SW 1271 (cell line): Measurements from ENCODE around the gene HECTD4.
"Not testable (repeated sequence)": the region's sequence is repeated elsewhere in the genome, so short reads cannot be mapped to it uniquely, and the experiment has no call there.

ENCODE experiments used
- DNase-seq, 2 experiments: peaks; one replicate each; lab custom pipeline; 2025; lab: John Stamatoyannopoulos, UW

HECTD4 gene, protein sequence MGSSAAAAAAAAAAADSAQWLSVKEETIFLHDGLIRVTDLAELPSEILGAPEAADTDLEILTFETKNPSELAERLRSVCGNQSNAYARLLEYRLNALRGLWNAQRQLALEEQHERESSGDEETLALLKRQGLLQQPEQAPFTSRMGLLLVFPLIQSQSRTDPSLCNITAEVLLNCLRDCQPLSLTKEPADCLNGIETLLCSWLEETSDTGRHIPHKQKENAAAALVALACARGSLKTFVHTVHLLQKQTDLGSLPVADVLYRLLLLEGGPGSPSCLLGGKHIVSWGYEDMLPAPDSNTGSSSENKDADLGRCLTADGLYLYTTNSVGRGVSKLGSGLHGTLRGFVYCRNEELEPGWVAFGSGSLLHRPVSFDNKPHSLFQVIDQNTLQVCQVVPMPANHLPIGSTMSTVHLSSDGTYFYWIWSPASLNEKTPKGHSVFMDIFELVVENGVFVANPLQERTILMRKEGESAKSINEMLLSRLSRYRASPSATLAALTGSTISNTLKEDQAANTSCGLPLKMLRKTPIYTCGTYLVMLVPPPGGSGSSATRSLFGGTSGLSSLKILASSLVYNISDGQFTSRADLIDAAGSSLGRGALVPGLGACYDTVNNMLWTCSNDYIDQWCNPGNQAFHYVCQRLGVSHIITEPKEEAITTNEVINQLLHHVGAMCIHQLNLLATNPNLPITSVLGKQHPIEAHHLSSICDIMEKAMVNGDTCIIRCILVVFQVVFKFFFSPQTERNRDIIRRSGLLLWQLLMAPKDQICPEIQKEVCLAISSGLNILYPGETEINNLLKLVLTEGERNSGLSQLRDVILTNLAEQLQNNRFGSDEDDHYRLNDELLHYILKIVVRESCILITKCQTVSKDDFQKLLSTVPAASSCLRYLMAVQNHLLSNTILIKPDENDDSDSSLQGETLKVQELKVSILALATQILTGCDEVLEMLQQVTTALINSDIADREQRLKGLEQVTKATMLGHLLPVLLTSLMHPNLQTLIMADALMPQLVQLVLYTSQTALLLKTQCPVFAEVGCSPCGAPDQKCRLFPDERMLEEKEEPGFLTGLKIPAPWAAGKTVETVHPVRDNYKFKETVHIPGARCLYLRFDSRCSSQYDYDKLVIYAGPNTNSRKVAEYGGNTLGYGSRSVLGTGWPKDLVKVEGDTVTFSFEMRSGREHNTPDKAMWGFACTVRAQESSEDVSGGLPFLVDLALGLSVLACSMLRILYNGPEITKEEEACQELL (N-terminal part only)

DNA sequence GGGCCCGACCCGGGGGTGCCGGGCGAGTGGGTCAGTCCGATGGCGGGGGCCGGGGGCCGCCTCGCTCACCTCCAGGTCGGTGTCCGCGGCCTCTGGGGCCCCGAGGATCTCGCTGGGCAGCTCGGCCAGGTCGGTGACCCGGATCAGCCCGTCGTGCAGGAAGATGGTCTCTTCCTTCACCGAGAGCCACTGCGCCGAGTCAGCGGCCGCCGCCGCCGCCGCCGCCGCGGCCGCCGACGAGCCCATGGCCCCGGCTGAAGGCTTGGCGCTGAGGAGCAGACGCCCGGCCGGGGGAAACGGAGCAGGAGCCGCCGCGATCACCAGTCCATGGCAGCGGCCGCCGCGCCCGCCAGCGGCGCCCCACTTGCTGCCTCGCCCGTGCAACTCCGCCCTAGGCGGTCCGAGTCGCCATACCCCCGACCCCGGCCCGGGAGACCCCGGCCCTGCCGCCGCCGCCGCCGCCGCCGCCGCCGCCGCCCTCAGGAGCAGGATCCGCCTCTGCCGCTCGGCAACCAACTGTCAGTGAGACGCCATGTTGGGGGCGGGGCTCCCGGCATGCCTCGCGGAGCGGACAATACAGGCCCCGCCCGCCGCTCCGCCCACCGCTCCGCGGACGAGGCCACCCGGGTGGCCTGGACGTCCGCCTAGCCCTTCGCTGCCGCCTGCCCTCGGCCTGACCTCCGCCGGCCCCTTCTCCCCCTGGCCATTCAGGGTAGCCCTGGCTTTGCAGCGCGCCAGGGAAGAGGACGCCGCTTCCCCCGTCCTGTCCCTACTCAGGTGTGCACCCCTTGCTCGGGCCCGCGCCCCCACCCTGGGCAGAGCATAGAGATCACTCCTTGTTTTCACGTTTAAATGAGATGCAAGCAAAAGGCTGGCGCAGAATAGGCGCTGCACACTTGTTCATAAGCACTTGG, at the start of gene HECTD4:
HECTD4 (minus strand) TSS at position 549 of the 914 bp plus-strand sequence; CDS start at position 246, 303 bp downstream.
- DNase-seq: peak; percentile 53 to 87

DNA sequence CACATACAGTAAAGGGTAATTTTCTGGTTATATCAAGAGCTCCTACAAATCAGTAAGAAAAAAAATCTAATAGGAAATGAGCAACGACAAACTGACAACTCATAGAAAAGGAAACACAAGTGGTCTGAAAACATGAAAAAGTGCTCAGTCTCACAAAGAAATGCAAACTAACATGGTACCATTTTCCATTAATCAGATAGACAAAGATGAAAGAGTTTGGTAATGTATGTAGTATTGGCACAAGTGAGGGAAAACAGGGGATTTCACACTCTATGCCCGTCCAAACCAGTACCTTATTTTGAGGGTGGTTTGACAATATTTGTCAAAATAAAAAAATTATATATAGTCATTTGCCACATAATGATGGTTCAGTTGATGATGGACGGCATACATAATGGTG, 49.7 kb upstream of the HECTD4 start:
- DNase-seq: no peak

- DNase-seq: no peak
These were observed 48.7 kb upstream of the HECTD4 start for GRCh38 chr12:112430929-112431328.

DNA sequence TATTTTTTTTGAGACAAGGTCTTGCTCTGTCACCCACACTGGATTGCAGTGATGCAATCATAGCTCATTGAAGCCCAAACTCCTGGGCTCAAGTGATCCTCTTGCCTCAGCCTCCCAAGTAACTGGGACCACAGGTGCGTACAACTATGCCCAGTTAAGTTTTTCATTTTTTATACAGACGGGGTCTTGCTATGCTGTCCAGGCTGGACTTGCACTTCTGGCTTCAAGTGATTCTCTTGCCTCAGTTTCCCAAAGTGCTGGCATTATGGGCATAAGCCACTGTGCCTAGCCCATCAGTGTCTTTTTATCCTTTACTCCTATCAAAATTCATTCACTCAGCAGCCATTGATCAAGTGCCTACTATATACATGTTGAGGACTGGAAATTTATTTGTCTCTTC, 45.5 kb upstream of the HECTD4 start:
- no peak for DNase-seq

- no peak for DNase-seq
These were observed 43.6 kb upstream of the HECTD4 start for GRCh38 chr12:112425582-112426382.

GRCh38 chr12:112424126-112424525, 41.9 kb upstream of the HECTD4 start:
- DNase-seq: no peak

DNA sequence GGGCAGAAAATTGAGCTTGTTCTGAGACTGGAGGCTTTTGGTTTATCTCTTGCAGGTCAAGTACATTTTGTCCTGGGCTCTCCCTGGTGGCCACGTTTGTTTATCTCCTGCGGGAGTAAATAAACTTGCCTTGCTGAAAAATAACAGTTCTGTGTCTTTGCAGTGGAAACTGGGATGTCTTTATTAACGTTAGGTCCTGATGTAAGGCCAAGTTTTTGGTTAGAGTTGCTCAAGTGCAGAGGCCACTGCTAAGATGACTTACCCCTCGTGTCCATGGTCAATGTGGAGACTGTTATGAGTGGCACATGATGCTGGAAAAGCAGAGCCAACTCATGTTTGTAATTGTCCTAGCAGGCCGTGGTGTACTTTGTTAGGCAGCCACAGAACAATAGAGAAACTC, 40.3 kb upstream of the HECTD4 start:
- DNase-seq: no peak

- DNase-seq: no peak
These were observed 39.1 kb upstream of the HECTD4 start for GRCh38 chr12:112421363-112421762.

DNA sequence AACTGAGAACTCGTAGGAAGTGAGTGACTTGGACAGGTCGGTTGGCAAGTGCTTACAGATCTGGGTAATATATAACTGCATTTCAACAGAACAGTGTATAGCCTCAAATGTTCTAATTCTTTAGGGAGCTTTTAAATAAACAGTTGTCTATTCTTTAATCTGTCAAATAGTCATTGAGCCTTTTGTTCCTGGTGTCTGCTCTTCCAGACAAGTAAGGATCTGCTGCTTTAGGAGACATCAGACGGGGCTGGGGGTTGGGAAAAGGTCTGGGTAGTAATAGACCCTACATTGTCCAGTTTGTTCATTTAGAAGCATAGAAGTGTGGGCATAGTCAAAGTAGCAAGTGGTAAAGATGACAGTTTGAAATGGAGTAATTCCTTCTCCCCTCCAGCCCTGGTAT, 38.5 kb upstream of the HECTD4 start:
- DNase-seq: no peak

DNA sequence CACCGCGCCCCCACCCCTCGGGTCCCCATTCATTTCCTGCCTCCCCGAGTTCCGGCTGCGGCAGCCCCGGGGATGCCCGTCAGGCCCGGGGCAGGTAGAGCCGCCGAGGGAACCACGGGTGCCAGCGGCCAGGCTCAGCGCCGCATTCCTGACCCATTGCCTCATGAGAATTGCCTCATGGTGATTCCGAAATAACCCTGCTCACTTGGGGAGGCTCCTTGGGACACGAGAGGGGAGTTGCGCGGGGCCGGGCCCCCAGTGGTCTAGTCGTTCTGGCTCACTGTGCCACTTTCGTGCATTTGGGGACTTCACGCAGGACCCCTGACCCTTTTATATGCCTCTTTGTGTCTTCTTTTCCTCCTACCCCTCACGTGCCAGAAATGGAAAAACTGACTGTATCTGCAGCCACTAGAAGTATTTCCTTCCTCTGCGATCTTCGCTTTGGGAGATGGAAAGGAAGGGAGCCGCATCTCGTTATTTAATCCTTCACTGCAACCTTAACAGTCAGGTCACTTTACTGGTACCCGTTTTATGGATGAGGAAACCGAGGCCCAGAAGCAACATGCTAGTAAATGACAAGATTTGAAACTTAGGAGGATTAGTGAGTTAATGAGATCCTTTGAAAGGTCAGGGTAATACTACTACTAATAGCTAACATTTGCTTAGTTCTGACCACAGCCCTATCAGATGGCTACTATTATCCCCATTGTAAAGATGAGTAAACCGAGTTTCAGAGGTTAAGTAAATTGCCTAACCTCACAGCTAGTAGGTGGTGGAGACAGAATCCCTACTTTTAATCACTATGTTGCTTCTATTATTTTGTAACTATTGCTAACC, 37.3 kb upstream of the HECTD4 start:
- DNase-seq: peak in 1 of 2 experiments; percentile 46

GRCh38 chr12:112418608-112419296, 36.5 kb upstream of the HECTD4 start, which contains the start of gene PTPN11:
Gene PTPN11, plus strand, starts transcription at chr12:112418947. Its CDS starts 165 bp downstream, at chr12:112419112.
- DNase-seq: peak; percentile 47 to 74

DNA sequence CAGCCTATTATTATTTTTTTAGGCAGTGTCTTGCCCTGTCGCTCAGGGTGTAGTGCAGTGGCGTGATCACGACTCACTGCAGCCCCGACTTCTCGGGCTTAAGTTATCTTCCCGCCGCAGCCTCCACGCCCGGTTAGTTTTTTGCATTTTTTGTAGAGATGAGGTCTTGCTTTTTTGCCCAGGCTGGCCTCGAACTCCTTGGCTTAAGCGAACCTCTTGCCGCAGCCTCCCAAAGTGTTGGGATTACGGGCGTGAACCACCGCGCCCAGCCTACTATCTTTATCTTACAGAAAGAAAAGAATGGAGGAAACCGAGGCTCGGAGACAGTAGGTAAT, 36.0 kb upstream of the HECTD4 start:
- no peak for DNase-seq

DNA sequence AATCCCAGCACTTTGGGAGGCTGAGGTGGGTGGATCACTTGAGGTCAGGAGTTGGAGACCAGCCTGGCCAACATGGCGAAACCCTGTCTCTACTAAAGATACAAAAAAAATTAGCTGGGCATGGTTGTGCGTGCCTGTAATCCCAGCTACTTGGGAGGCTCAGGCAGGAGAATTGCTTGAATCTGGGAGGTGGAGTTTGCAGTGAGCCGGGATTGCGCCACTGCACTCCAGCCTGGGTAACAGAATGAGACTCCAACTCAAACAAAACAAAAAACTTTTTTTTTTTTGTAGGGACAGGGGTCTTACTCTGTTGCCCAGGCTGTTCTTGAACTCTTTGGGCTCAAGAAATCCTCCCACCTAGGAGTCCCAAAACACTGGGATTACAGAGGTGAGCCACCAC, 33.2 kb upstream of the HECTD4 start:
- DNase-seq: not testable (repeated sequence)

GRCh38 chr12:112413855-112414625, 31.8 kb upstream of the HECTD4 start:
- DNase-seq: no peak

- no peak for DNase-seq
These were observed 27.6 kb upstream of the HECTD4 start for GRCh38 chr12:112409906-112410244.

DNA sequence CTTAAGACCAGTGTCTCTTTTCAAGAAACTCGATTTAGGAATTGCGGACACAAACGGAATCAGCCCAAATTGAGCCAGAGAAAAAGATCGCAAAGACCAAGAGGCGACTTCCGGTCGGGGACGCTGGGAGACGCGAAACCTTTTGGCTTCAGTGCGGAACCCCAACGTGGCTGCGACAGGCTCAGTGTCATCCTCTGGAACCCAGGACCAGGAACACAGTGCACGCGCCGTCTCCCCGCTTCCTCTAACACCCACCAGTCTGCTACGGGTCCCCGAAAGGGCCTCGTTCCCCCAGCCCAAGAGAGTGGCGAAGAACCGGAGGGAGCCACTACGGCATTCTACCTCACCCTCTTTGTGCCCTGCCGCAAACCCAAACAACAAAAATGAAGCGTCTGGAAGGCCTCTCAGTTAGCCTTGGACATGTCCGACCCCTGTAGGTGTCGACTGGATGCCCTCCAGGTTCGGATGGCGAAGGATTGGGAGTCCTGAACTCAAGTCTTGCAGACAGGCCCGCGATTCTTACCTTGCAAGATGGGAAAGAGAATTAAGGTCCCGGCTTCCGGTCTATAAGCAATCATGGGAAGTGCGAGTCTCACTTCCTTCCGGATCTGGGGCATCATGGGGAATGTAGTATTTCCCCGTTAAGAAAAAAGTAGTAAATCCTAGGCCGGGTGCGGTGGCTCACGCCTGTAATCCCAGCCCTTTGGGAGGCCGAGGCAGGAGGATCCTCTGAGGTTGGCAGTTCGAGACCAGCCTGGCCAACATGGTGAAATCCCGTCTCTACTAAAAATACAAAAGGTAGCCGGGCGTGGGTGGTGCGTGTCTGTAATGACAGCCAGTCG, 27.1 kb upstream of the HECTD4 start, which contains the start of gene RPL6:
RPL6 (minus strand) TSS at position 542 of the 842 bp plus-strand sequence. CDS start 949 bp downstream, outside the sequence.
- peak; percentile 90 to 92 for DNase-seq

DNA sequence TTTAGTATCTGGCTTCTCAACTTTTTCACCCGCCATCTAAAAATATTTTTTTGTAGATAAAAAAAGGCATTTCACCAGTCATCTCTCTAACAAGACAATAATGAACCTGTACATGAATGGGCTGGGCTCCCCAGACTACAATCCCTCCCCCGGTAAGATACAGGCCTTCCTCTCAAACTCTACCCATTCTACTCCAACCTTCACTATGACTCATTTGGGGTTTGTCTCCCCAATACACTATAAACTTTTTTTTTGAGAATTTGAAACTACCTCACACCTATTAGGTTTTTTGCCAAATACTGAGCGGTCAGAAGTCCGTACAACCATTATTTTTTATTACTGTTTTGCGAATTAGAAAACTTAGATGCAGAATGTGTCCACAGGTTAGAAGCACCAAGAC, 26.4 kb upstream of the HECTD4 start:
- peak in 1 of 2 experiments; percentile 38 for DNase-seq
